Measurements from ENCODE around the gene ANKRD44.

The ANKRD44 gene

GRCh38 chr2:196971574-196972279, 338.9 kb downstream of the ANKRD44 start:
- DNase-seq, result no peak

GRCh38 chr2:196970099-196970498, 340.5 kb downstream of the ANKRD44 start:
- DNase-seq, result no peak

GRCh38 chr2:196968516-196968915, 342.1 kb downstream of the ANKRD44 start:
- no peak for DNase-seq

GRCh38 chr2:196967775-196968174, 342.8 kb downstream of the ANKRD44 start:
- DNase-seq, result no peak

- DNase-seq, result no peak
Measured at GRCh38 chr2:196967116-196967515, 343.5 kb downstream of the ANKRD44 start.

- no peak for DNase-seq
Measured at GRCh38 chr2:196966061-196966460, 344.5 kb downstream of the ANKRD44 start.

GRCh38 chr2:196965651-196966050, 344.9 kb downstream of the ANKRD44 start:
- DNase-seq, result no peak

- DNase-seq, result no peak
Measured at GRCh38 chr2:196963961-196964360, 346.6 kb downstream of the ANKRD44 start.

- DNase-seq, result no peak
Measured at GRCh38 chr2:196963043-196963442, 347.5 kb downstream of the ANKRD44 start.

GRCh38 chr2:196962325-196962724, 348.3 kb downstream of the ANKRD44 start:
- no peak for DNase-seq

GRCh38 chr2:196961889-196962288, 348.7 kb downstream of the ANKRD44 start:
- DNase-seq, result no peak

- no peak for DNase-seq
Measured at GRCh38 chr2:196959734-196960338, 350.7 kb downstream of the ANKRD44 start.

- no peak for DNase-seq
Measured at GRCh38 chr2:196959281-196959680, 351.3 kb downstream of the ANKRD44 start.

- DNase-seq, result no peak
Measured at GRCh38 chr2:196957881-196958525, 352.6 kb downstream of the ANKRD44 start.

GRCh38 chr2:196957442-196957841, 353.1 kb downstream of the ANKRD44 start:
- no peak for DNase-seq

- no peak for DNase-seq
Measured at GRCh38 chr2:196956069-196956468, 354.5 kb downstream of the ANKRD44 start.

- no peak for DNase-seq
Measured at GRCh38 chr2:196955036-196955435, 355.5 kb downstream of the ANKRD44 start.

GRCh38 chr2:196954001-196954400, 356.6 kb downstream of the ANKRD44 start:
- no peak for DNase-seq

GRCh38 chr2:196952936-196953335, 357.6 kb downstream of the ANKRD44 start:
- no peak for DNase-seq

- no peak for DNase-seq
Measured at GRCh38 chr2:196951973-196952372, 358.6 kb downstream of the ANKRD44 start.

- DNase-seq, result no peak
Measured at GRCh38 chr2:196949116-196949515, 361.5 kb downstream of the ANKRD44 start.

GRCh38 chr2:196944570-196944969, 366.0 kb downstream of the ANKRD44 start:
- DNase-seq, result no peak

GRCh38 chr2:196941398-196942078, 369.0 kb downstream of the ANKRD44 start:
- no peak for DNase-seq

- DNase-seq, result no peak
Measured at GRCh38 chr2:196939371-196939770, 371.2 kb downstream of the ANKRD44 start.
